ENCODE results near the gene ASGR1. TPM values are rescaled to one million over a fixed set of nuclear protein-coding genes. Genes with fewer than 3 reads are reported as not detected.

Gene ASGR1, protein sequence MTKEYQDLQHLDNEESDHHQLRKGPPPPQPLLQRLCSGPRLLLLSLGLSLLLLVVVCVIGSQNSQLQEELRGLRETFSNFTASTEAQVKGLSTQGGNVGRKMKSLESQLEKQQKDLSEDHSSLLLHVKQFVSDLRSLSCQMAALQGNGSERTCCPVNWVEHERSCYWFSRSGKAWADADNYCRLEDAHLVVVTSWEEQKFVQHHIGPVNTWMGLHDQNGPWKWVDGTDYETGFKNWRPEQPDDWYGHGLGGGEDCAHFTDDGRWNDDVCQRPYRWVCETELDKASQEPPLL
- 0.69 to 2.2 TPM (median 1.1 TPM) in 5 replicates for total RNA-seq (2022; extraction: Qiagen RNA extraction; ENCODE audit: low read depth)

DNA sequence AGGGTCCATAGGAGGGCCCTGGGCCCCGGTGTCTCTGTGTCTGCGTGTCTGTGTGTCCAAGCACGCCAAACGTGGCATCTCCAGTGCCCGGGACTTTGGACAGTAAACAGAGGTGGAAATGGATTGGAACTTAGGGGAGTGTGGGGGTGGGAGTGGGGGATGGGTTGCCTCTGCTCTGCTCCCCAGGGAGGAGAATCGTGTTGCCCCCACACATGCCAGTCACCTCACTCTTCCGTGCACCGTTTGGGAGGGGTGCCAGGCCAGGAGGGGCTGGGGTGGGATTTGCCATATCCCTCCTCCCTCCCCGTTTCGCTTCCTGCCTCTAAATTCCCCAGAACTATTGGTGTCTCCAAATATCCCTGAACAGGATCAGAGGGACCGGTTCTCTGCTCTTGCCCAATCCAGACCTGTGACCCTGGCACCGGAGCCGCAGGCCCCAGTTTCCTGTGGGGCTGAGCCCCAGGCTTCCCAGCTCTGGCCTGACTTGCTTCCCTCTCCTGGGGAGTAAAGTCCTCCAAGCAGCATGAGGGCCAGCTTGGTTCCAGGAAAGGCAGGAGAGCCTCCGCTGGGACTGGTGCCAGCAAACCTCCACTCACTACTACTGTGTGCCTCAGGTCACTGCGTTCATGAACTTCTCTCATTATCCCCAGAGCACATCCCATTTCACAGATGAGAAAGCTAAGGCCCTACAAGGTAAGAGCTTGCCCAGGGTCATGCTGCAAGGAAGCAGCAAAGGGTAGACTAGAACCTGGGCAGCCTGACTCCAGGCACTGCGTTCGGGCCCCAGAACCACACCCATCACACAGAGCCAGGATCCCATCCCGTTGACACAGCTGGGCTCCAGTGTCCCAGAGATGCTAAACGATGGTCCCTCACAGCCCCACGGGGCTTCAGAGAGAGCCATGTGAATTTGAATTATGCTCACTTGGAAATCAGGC is at the start of gene ASGR1:
ASGR1 (minus strand) TSS at position 54 of the 938 bp plus-strand sequence. CDS start 807 bp downstream, outside the sequence.

DNA sequence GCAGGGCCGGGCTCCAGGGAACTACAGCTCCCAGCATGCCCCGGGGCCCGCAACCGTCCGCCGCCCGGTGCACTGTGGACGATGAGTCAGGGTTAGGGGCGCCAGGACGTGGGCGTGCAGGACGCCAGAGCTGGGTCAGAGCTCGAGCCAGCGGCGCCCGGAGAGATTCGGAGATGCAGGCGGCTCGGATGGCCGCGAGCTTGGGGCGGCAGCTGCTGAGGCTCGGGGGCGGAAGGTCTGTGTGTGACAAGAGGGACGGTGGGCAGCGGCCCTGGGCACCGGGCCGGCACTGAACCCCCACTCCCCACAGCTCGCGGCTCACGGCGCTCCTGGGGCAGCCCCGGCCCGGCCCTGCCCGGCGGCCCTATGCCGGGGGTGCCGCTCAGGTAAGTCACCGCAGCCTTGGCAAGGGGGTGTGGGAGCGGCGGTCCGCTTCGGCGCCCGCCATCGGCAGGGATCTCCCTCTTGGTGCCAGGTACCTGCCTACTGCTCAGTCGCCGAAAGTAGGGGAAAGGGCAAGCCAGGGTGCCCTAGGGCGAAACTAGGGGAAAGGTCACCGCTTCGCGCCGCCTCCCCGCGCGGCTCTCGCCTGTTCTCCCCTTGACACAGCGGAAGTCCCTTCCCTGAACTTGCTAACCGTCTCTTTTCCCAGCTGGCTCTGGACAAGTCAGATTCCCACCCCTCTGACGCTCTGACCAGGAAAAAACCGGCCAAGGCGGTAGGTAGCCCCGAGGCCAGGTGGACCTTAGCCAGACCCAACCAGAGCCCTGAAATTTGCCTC is 40.8 kb upstream of the ASGR1 start, which contains the start of the genes ACADVL and DLG4:
ACADVL (plus strand) TSS at position 127 of the 781 bp plus-strand sequence; CDS start at position 174, 47 bp downstream.
DLG4 (minus strand) TSS at position 25 of the 781 bp plus-strand sequence.

Other genes with a start within 250 kb of the ASGR1 start
- not detected in 5 replicates for gene ALOX12, start 183.3 kb downstream of the ASGR1 start, total RNA-seq (2022; extraction: Qiagen RNA extraction; ENCODE audit: low read depth)
- gene RNASEK, start 166.7 kb downstream of the ASGR1 start, total RNA-seq (2022; extraction: Qiagen RNA extraction; ENCODE audit: low read depth), result 408 to 509 TPM (median 429 TPM) in 5 replicates
- not detected in 5 replicates for gene BCL6B, start 156.3 kb downstream of the ASGR1 start, total RNA-seq (2022; extraction: Qiagen RNA extraction; ENCODE audit: low read depth)
- gene SLC16A13, start 143.4 kb downstream of the ASGR1 start, total RNA-seq (2022; extraction: Qiagen RNA extraction; ENCODE audit: low read depth), result 5.7 to 13.1 TPM (median 10.9 TPM) in 5 replicates
- not detected in 5 replicates for gene SLC16A11, start 135.3 kb downstream of the ASGR1 start, total RNA-seq (2022; extraction: Qiagen RNA extraction; ENCODE audit: low read depth)
- gene CLEC10A, start 99.1 kb downstream of the ASGR1 start, total RNA-seq (2022; extraction: Qiagen RNA extraction; ENCODE audit: low read depth), result not detected in 5 replicates
- 0.17 TPM in 1 of 5 replicates, not detected in the others for gene ASGR2, start 64.5 kb downstream of the ASGR1 start, total RNA-seq (2022; extraction: Qiagen RNA extraction; ENCODE audit: low read depth)
- gene DLG4, start 40.5 kb upstream of the ASGR1 start, total RNA-seq (2022; extraction: Qiagen RNA extraction; ENCODE audit: low read depth), result 5.1 to 8.9 TPM (median 7.9 TPM) in 5 replicates
- 303 to 481 TPM (median 423 TPM) in 5 replicates for gene ACADVL, start 40.6 kb upstream of the ASGR1 start, total RNA-seq (2022; extraction: Qiagen RNA extraction; ENCODE audit: low read depth)
- 23.8 to 44.5 TPM (median 38.9 TPM) in 5 replicates for gene DVL2, start 55.1 kb upstream of the ASGR1 start, total RNA-seq (2022; extraction: Qiagen RNA extraction; ENCODE audit: low read depth)
- gene PHF23, start 60.1 kb upstream of the ASGR1 start, total RNA-seq (2022; extraction: Qiagen RNA extraction; ENCODE audit: low read depth), result 82.5 to 108 TPM (median 92.1 TPM) in 5 replicates
- gene GABARAP, start 63.1 kb upstream of the ASGR1 start, total RNA-seq (2022; extraction: Qiagen RNA extraction; ENCODE audit: low read depth), result 646 to 813 TPM (median 659 TPM) in 5 replicates
- gene CTDNEP1, start 72.4 kb upstream of the ASGR1 start, total RNA-seq (2022; extraction: Qiagen RNA extraction; ENCODE audit: low read depth), result 216 to 257 TPM (median 229 TPM) in 5 replicates
- 101 to 153 TPM (median 123 TPM) in 5 replicates for gene ELP5, start 72.8 kb upstream of the ASGR1 start, total RNA-seq (2022; extraction: Qiagen RNA extraction; ENCODE audit: low read depth)
- 0.29 to 2.9 TPM (median 1.6 TPM) in 5 replicates for gene CLDN7, start 83.1 kb upstream of the ASGR1 start, total RNA-seq (2022; extraction: Qiagen RNA extraction; ENCODE audit: low read depth)
- 0.20 to 0.42 TPM (median 0.27 TPM) in 5 replicates for gene SLC2A4, start 102.3 kb upstream of the ASGR1 start, total RNA-seq (2022; extraction: Qiagen RNA extraction; ENCODE audit: low read depth)
- gene YBX2, start 115.3 kb upstream of the ASGR1 start, total RNA-seq (2022; extraction: Qiagen RNA extraction; ENCODE audit: low read depth), result 0.19 to 0.84 TPM (median 0.47 TPM) in 5 replicates
- 1,510 to 1,758 TPM (median 1,707 TPM) in 5 replicates for gene EIF5A, start 128.3 kb upstream of the ASGR1 start, total RNA-seq (2022; extraction: Qiagen RNA extraction; ENCODE audit: low read depth)
- gene GPS2, start 136.0 kb upstream of the ASGR1 start, total RNA-seq (2022; extraction: Qiagen RNA extraction; ENCODE audit: low read depth), result 96.6 to 116 TPM (median 107 TPM) in 5 replicates
- gene NEURL4, start 150.0 kb upstream of the ASGR1 start, total RNA-seq (2022; extraction: Qiagen RNA extraction; ENCODE audit: low read depth), result 17.1 to 38.9 TPM (median 32.2 TPM) in 5 replicates
- gene ACAP1, start 157.2 kb upstream of the ASGR1 start, total RNA-seq (2022; extraction: Qiagen RNA extraction; ENCODE audit: low read depth), result 2.9 to 5.3 TPM (median 3.1 TPM) in 5 replicates
- gene KCTD11, start 172.8 kb upstream of the ASGR1 start, total RNA-seq (2022; extraction: Qiagen RNA extraction; ENCODE audit: low read depth), result 10.1 to 14.9 TPM (median 13.1 TPM) in 5 replicates
- not detected in 5 replicates for gene TMEM95, start 175.8 kb upstream of the ASGR1 start, total RNA-seq (2022; extraction: Qiagen RNA extraction; ENCODE audit: low read depth)
- gene TNK1, start 201.7 kb upstream of the ASGR1 start, total RNA-seq (2022; extraction: Qiagen RNA extraction; ENCODE audit: low read depth), result 1.3 to 1.9 TPM (median 1.8 TPM) in 5 replicates
- gene PLSCR3, start 215.2 kb upstream of the ASGR1 start, total RNA-seq (2022; extraction: Qiagen RNA extraction; ENCODE audit: low read depth), result 29.3 to 48.8 TPM (median 39.6 TPM) in 5 replicates
- gene TMEM256, start 224.7 kb upstream of the ASGR1 start, total RNA-seq (2022; extraction: Qiagen RNA extraction; ENCODE audit: low read depth), result 179 to 229 TPM (median 210 TPM) in 5 replicates
- gene NLGN2, start 228.5 kb upstream of the ASGR1 start, total RNA-seq (2022; extraction: Qiagen RNA extraction; ENCODE audit: low read depth), result 11.6 to 21.8 TPM (median 19.1 TPM) in 5 replicates
- not detected in 5 replicates for gene SPEM1, start 241.0 kb upstream of the ASGR1 start, total RNA-seq (2022; extraction: Qiagen RNA extraction; ENCODE audit: low read depth)
- gene SPEM2, start 246.2 kb upstream of the ASGR1 start, total RNA-seq (2022; extraction: Qiagen RNA extraction; ENCODE audit: low read depth), result not detected in 5 replicates
- gene SPEM3, start 249.5 kb upstream of the ASGR1 start, total RNA-seq (2022; extraction: Qiagen RNA extraction; ENCODE audit: low read depth), result not detected in 5 replicates